Prostate gland (tissue), 2 donors: ENCODE measurements around the gene MRPS27. TPM values are rescaled to one million over a fixed set of nuclear protein-coding genes. Genes with fewer than 3 reads are reported as not detected.
"Not testable (repeated sequence)": the region's sequence is repeated elsewhere in the genome, so short reads cannot be mapped to it uniquely, and the experiment has no call there.

Experiments
- DNase-seq: peaks from one replicate; pipeline ENCODE4 v3.0.0-alpha.2; 2019; ENCODE audit warnings: low spot score
- H3K27ac ChIP-seq, 2 donors: fragments of 200-600 bp; sonication (generic); 2 replicates each; pipeline ENCODE4 v1.5.1; 2017 to 2019
- H3K27me3 ChIP-seq: fragments of 200-600 bp; sonication (generic); replicated peaks from 2 replicates; pipeline ENCODE4 v1.5.1; 2019; ENCODE audit not compliant: insufficient read depth
- H3K36me3 ChIP-seq, 2 donors: fragments of 200-600 bp; sonication (generic); 1 replicate in 1 of 2; 2 replicates in 1 of 2; pipeline versions ENCODE4 v1.5.1 to v1.8.1; 2017 to 2019
- H3K4me1 ChIP-seq: fragments of 200-600 bp; sonication (generic); replicated peaks from 2 replicates; pipeline ENCODE4 v1.5.1; 2019
- H3K4me3 ChIP-seq, 2 donors: fragments of 200-600 bp; sonication (generic); 2 replicates each; pipeline ENCODE4 v1.5.1; 2017 to 2019
- H3K9me3 ChIP-seq: fragments of 200-600 bp; sonication (generic); 2 replicates; pipeline ENCODE4 v1.5.1; 2017
- CTCF ChIP-seq, 4 experiments: fragments of 200-600 bp in 2 of 4; fragments of 450-650 bp in 2 of 4; sonication (generic) in 2 of 4; IDR thresholded peaks; 1 replicate in 3 of 4; 2 replicates in 1 of 4; pipeline ENCODE4 v1.5.1; 2016 to 2019; ENCODE audit warnings: antibody characterized with exemption in 4 of 4, mild to moderate bottlenecking in 2 of 4, moderate library complexity in 2 of 4
- POLR2A ChIP-seq: fragments of 450-650 bp; IDR thresholded peaks from one replicate; pipeline ENCODE4 v1.6.1; 2016; ENCODE audit warnings: antibody characterized with exemption, mild to moderate bottlenecking
- POLR2AphosphoS5 ChIP-seq: sonication (generic); formaldehyde crosslinking; IDR thresholded peaks from one replicate; pipeline ENCODE4 v1.6.1; 2017; ENCODE audit warnings: antibody characterized with exemption
- WGBS: methylation state at CpG from one replicate; pipeline ENCODE4 v1.1.5; 2018; 5-methylcytosine and 5-hydroxymethylcytosine counted together
- intact Hi-C: fragments of 100-400 bp; cut with DNase I; formaldehyde crosslinking; loops from one replicate; pipeline ENCODE4 v1.14.2; 2022
- microRNA-seq: library from miRNA; unstranded; fragments of <30 nt; microRNA quantifications from one replicate; pipeline ENCODE4, GENCODE V29; 2016
- small RNA-seq, 2 donors: library from RNA; depleted of rRNA; stranded (forward); fragments of <200 nt; gene quantifications; one replicate each; pipeline ENCODE3, GENCODE V24; 2016
- total RNA-seq, 2 donors: library from RNA; depleted of rRNA; stranded (reverse); fragments of >200 nt; gene quantifications; one replicate each; pipeline ENCODE4 v1.1.0, GENCODE V29; 2016

MRPS27 gene
- total RNA-seq, 2 donors from 2014 or later: 43.3 to 51.1 TPM

- 83% methylated on average over 6 of the region's 6 CpGs for WGBS
- H3K27ac ChIP-seq: no peak overlapping the region
- no peaks in the 10 kb centered on the region for H3K4me1 ChIP-seq
- no peak for DNase-seq
- H3K27me3 ChIP-seq: no peaks in the 10 kb centered on the region
- TF ChIP-seq POLR2A: no peak
- no peak for TF ChIP-seq POLR2AphosphoS5
- TF ChIP-seq CTCF (IDR thresholded peaks at IDR 0.05): no peak
- H3K4me3 ChIP-seq: no peak overlapping the region
- intact Hi-C loops: no loop called here
- no peaks in the 10 kb centered on the region for H3K36me3 ChIP-seq
- no peaks in the 10 kb centered on the region for H3K9me3 ChIP-seq
Observed at GRCh38 chr5:72171667-72172066, 148.4 kb downstream of the MRPS27 start.

GRCh38 chr5:72171181-72171580, 148.9 kb downstream of the MRPS27 start:
- H3K9me3 ChIP-seq, H3K27me3 ChIP-seq, H3K4me1 ChIP-seq, DNase-seq, intact Hi-C loops, H3K36me3 ChIP-seq, H3K4me3 ChIP-seq, H3K27ac ChIP-seq: not testable (repeated sequence)
- 100% methylated on average over 3 of the region's 3 CpGs for WGBS

DNA sequence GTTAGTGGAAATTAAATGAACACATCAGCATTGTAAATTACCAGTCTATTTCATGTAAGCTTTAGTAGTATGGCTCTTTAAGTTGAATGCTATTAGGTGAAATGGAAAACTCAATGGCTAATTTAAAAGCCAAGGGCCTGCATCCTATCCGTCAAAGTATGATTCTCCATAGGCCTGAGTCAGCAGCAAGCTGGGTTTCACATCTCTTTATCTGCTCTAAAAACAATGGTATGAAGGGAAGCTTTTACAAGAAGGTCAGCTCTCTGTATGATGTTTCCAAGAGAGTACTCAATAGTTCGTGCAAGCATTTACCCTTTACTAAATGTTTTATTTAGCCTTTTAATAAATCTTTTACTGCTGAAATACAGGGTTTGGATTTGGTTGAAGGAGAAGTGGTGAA, 149.9 kb downstream of the MRPS27 start:
- no peak for TF ChIP-seq POLR2A
- TF ChIP-seq CTCF (IDR thresholded peaks at IDR 0.05): no peak
- TF ChIP-seq POLR2AphosphoS5: no peak
- Histone ChIP-seq H3K36me3 (no peaks in the 10 kb centered on the region), H3K27ac (no peak overlapping the region), H3K4me1 (no peaks in the 10 kb centered on the region), H3K4me3 (no peak overlapping the region), H3K27me3 (no peaks in the 10 kb centered on the region), H3K9me3 (no peaks in the 10 kb centered on the region)
- no peak for DNase-seq
- intact Hi-C loops: no loop called here
- 74% methylated on average over 2 of the region's 2 CpGs for WGBS

Small RNA genes lying within 50 kb of the gene (microRNA-seq; reads per million reads assigned to microRNA genes)
- not detected for gene MIR4803

Small RNA genes lying within 50 kb of the gene (small RNA-seq; reads per million reads assigned to genes)
- 0 reads per million in 2 donors for gene MIR4803
- 0 reads per million in 2 donors for gene RN7SL153P

Other genes with a start within 250 kb of the MRPS27 start
- gene MAP1B, start 212.8 kb downstream of the MRPS27 start, total RNA-seq: 100 to 1,000 TPM in 1 of 2 donors, 10 to 100 TPM in 1; 99.6 to 515 TPM
- gene PTCD2, start 133 bp upstream of the MRPS27 start, total RNA-seq: 10 to 100 TPM in 1 of 2 donors, 1 to 10 TPM in 1; 8.9 to 10.2 TPM
- gene ZNF366, start 187.2 kb upstream of the MRPS27 start, total RNA-seq: 1 to 10 TPM; 2.0 to 3.2 TPM